Daoy (cell line): ENCODE measurements around the gene EPHA1. TPM values are rescaled to one million over a fixed set of nuclear protein-coding genes. Genes with fewer than 3 reads are reported as not detected.

Experiments used
- DNase-seq: peaks from one replicate; pipeline ENCODE4 v3.0.0-alpha.2; 2015; ENCODE audit warnings: low read depth
- total RNA-seq: library from RNA; depleted of rRNA; stranded (reverse); fragments of >200 nt; shearing (Covaris generic); gene quantifications from 2 replicates; pipeline ENCODE4 v1.2.3, GENCODE V29; 2014; rRNA removed

EPHA1 gene
- total RNA-seq = 0.09 TPM in 1 of 2 replicates, not detected in the other

DNA sequence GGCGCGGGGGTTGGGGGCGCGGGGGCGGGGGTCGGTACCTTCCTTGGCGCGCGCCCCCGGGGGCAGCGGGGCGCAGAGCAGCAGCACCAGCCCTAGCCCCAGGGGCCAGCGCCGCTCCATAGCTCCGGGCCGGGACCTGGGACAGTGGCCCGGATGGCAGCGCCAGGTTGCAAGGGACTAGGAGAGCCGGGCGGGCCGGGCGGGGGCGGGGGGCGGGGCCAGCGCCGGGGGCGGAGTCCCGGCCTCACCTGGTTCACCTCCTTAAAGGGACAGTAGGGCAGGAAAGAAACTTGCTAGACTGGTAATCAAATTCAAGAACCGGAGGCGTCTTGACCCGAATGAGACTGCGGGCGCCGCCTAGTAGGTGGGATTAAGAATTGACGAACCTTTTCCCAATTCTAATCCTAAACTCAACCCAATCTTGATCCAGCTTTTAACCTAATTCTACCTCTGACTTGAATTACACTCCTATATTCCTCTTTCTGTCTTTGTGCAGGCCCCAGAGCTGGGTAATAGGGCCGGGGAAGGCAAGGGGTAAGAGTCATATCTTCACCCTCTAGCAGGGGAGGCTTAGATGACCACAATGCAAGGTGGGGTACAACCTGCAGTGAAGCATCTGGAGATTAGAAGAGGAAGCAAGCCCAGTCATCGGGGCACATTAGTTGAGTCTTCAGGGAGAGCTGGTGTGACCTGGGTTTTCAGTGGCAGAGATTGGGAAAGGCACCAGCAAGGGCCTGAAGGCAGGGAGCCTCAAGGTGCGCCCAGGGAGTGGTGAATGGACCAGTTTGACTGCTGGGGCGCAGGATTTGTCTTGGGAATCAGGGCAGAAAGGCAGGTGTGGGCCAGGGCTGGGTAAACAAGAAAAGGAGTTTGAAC, at the start of gene EPHA1:
TSS of gene EPHA1 (minus strand) at position 171 of the 876 bp plus-strand sequence. CDS start at position 120, 51 bp downstream.
- no peak for DNase-seq

DNA sequence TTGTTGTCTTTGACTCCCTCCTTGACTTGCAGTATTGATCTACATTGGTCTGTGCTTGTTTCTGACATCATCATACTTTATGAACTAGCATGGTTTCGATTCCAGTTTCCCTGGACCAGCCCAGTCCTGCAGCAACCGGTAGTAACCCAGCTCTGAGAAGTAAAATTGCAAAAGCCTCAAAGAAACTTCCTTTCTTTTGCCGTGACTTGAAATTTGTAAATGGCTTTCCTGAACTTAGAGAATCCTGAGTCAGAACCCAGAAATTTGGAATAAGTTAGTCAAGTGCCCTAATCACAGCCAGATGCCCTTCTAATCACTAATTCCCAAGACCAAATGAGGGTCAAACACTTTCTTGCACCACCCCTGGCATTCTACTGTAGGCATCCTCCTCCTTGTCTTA, 49.6 kb upstream of the EPHA1 start:
- no peak for DNase-seq

DNA sequence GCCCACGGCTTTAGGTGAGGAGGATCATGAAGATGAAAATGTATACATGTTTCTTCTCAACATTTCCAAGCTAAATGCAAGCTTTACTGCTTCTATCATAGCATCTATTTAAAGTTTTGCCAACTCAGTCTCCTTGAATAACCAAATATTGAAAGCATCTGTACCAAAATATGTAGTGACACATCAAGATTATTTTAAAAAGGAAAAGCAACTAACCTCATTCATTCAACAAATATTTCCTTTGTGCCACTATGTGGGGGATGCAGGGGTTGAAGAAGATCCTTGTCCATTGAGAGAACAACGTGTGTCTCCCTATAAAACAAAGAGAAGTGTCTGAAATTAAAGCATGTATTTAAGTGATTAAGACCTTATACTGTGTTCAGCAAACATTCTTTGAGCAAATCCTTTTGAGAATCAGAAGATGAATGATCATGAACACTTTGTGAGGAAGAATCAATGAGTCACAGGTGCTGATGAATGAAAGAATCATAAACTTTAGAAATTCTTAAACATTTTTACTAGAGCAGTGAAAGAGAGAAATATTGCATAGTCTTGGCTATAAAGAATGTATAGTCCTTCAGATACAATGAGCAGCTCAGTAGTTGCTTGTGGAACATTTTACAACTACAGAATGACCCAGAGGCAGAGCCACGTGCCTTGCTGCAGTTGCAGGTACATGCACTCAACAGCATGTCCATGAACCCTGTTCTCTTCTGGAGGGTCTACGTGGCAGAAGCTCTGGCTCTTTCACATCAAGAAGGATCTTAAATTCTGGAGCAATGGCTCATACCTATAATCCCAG, 48.5 kb upstream of the EPHA1 start:
- DNase-seq = no peak

DNA sequence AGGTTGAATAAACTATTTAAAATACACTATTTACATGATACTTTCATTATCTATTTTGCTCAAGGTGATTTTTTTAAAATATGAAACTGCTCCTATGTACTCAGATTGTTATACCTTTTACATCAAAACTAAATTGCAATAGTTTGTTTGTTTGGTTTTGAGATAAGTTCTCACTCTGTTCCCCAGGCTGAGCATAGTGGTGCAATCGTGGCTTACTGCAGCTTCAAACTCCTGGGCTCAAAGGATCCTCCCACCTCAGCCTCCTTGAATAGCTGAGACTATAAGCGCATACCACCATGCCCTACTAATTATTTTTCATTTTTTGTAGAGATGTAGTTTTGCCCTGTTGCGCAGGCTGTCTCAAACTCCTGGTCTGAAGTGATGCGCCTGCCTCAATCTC, 47.3 kb upstream of the EPHA1 start:
- no peak for DNase-seq

DNA sequence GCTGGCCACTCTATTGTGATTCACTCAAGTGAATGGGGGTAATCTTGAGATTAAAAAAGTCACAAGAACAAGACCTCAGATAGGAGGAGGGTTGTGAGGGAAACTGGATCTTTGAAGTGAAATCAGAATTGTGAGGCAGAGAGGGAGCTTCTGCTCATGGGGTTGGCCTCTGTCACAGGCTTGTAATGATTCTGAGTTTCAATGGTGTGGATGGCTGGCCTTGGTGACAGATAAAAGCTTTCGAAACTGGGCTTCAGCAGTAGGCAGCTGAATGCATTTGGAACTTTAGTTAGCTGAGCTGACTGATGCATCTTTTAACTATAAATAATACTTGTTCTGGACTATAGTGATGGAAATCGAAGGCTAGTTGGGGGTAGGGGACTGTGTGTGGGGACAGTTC, 46.8 kb upstream of the EPHA1 start:
- DNase-seq = no peak

DNA sequence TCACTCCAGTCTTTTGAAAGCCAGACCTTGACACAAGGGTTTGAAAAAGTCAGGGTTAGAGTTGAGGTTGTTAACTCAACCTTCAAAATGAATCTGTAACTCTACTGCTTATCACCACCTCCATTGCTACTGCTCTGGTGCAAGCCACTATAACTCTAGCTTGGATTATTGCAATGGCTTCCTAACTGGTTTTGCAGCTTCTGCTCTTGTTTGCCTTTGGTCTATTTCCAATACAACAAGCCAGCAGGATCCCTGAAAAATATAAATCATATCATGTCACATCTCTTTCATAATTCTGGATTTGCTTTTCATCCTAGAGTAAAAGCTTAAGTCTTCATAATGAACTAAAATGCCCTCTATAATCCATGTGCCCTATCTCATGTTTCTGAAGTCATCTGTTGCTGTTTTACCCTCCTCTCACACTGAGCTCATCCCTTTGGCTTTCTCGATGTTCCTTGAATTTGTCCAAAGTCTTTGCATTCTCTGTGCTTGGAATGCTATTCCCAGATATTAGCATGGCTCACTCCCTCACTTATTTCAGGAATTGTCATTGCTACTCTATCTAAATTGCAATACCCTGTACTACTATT, 45.5 kb upstream of the EPHA1 start:
- DNase-seq = no peak

DNA sequence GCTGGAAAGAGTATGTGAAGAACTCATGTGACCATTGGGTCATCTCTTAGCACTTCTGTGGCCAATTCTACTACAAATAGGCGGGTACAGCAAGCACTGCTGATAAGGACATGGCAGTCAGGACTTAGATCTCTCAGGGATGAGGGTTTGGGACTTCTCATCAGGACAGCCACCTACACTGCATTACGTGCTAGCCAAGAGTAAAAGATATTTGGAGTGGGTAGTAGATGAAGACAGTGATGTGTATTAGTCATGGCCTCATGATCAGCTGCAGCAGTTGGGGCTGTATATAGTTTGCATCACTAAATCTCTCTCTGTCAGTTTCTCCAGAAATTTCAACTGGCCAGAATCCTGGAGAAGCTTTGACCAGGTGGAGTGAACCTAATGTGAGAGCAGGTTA, 43.8 kb upstream of the EPHA1 start:
- no peak for DNase-seq

DNA sequence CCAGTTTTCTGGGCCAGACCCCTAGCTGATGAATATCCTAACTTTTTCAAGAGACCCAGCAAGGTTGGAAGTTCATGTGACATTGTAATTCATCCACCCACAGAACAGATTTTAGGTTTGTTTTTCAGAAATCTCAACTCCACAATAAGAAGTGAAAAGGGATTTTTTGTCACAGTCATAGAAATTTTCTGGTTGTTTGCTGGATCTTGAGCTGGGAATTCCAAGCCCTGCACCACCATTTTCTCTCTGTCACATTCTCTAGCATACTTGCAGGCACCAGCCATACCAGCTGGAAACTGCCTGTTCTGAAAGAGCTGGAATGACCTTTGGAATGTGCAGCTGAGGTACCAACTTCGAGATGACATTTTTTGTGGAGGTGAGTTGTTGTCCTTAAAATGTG, 43.1 kb upstream of the EPHA1 start:
- DNase-seq = no peak

DNA sequence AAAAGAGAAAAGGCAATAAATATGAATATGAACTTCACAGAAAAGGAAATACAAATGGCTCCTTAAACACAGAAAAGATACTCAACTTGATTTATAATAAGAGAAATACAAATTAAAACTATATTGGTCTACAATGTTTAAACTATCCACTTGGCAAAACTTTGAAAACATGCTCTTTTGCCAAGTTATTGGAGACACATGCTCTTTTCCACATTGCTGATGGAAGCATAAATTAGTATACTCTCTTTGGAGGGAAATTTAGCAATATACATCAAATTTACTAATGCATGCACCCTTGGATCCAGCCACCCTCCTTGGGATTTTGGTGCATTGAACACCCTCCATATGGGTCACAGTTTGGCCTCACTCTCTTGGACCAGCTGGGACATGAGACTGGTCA, 42.5 kb upstream of the EPHA1 start:
- DNase-seq = no peak

DNA sequence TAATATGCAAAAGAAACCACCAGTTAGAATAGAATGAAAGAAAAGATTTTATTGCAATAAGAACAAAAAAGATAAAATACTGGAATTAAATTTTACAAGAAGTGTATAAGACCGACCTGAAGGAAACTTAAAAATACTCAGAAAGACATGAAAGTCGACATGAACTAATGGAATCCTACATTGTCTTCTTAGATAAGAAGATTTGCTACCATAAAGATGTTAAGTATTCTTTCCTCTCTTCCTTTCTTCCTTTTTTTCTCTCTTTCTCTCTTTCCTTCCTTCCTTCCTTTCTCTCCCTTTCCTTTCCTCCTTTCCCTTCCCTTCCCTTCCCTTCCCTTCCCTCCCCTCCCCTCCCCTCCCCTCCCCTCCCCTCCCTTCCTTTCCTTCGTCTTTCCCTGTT, 41.1 kb upstream of the EPHA1 start:
- DNase-seq = no peak

DNA sequence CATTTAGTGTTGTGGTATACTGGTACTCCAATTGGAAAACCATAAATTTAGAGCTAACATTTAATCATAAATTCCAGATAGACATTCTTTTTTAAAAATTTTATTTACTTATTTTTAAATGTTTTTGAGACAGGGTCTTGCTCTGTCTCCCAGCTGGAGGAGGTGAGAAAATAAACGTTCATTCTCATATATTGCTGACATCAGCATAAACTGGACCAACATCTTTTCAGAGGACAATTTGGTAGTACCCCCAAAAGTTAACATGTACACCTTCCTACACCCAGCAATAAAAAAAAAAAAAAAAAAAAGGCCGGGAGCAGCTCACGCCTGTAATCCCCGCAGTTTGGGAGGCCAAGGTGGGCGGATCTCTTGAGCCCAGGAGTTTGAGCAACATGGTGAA, 39.8 kb upstream of the EPHA1 start:
- DNase-seq = no peak

DNA sequence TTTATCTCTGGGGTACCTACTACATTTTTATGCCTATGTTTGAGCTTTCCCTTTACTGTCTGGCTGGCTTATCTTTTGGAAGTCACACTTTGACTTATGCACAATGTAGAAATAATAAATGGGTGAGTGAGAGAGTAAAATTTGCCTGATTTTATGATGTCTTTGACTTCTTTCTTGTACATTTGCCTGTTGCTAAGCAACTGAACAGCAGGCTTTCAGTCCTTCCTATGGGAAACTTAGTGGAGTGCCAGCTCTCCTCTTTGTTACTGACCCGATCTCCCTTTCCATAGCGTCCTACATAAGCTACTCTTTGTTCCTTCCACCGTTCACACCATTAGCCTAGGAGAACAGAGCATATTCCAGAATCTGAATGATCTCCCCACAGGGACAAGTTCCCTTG, 38.8 kb upstream of the EPHA1 start:
- no peak for DNase-seq

DNA sequence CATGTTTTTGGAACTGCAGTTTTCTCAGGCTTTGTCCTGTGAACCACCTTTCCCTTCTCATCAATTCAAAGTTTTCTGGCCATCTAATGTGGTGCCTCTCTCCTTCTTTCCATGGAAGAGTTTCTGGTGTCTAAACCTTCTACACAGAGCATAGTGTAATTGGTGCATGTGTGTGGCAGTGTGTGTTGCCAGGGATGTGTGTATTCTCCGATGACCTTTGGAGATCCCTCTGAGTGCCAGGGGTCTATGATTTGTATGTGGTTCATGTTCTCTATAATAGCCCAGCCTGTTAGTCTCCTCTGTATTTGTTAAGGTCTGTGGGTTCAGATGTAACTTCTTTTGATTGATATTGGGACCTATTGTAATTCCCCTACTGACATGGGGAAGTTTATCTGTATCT, 36.1 kb upstream of the EPHA1 start:
- no peak for DNase-seq

DNA sequence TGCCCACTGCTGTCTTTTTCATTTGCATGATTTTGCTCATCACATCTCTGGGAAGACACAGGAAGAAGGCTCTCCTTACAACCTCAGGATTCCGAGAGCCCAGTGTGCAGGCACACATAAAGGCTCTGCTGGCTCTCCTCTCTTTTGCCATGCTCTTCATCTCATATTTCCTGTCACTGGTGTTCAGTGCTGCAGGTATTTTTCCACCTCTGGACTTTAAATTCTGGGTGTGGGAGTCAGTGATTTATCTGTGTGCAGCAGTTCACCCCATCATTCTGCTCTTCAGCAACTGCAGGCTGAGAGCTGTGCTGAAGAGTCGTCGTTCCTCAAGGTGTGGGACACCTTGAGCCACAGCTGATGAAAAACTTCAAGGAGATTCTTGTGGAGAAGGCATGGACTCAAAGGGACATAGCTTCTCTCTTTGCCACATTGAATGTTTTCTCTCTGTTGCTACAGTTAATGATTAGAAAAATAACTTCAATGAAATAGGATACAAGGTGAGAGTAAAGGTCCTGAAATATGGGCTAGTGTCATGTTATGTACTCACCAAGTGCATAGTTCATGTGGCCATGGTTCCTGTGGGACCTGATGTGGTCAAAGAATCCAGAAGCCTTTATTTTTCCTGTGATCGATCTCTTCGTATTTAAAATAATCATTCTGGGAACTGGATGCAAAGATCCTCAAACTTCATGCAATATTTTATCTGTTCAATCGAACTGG, 35.6 kb upstream of the EPHA1 start:
- DNase-seq = no peak

DNA sequence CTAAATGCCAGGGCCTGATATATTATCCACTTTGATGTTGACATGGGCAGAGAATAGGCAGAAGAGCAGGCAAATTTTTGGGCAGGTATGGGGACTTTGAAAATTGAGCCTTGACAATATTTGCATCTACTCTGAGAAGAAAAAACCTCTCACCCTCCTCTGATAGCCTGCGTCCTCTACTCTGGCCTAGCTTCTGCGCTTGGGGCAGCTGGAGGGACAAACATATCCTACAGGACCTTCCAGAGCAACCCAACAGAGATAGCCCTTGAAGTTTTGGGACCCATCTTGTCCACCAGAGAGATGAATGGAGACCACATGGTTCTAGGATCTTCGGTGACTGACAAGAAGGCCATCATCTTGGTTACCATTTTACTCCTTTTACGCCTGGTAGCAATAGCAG, 34.5 kb upstream of the EPHA1 start, which contains the start of gene TAS2R60:
TSS of gene TAS2R60 (plus strand) at position 301 of the 400 bp plus-strand sequence. CDS start at position 301, 0 bp downstream.
- DNase-seq = no peak

DNA sequence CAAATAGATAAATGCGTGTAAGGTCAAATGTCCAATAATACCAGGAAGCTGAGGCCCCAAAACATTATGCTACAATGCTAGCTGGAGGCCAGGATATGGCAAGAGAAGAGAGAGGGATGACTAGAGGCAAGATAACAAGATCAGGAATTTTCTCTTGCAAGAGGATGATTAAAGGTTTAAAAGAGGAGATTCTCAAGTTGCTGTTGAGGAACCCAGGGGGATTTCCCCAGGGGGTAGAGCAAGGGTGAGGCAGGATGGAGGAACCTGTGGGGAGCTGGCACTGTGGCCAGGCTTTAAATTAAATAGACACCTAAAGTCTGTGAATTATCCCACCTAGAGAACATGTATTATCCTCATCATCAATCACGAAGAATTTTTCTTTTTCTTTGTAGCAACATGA, 31.2 kb upstream of the EPHA1 start:
- no peak for DNase-seq

DNA sequence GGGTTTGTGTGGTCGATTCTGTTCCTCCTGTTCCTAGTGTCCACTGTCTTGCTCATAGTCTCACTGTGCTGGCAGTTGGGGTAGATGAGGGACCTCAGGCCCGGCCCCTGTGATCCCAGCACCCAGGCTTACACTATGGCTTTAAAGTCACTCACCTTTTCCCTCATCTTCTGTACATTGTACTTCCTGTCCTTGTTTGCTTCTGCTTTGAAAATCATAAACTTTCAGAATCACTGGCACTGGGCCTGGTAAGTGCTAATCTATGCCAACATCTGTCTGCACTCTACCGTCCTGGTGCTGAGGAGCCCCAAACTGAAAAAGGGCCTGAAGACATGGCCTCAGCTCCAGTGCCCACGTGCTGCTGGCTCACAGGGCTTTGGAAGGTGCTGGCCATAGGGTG, 28.9 kb upstream of the EPHA1 start:
- DNase-seq = no peak

DNA sequence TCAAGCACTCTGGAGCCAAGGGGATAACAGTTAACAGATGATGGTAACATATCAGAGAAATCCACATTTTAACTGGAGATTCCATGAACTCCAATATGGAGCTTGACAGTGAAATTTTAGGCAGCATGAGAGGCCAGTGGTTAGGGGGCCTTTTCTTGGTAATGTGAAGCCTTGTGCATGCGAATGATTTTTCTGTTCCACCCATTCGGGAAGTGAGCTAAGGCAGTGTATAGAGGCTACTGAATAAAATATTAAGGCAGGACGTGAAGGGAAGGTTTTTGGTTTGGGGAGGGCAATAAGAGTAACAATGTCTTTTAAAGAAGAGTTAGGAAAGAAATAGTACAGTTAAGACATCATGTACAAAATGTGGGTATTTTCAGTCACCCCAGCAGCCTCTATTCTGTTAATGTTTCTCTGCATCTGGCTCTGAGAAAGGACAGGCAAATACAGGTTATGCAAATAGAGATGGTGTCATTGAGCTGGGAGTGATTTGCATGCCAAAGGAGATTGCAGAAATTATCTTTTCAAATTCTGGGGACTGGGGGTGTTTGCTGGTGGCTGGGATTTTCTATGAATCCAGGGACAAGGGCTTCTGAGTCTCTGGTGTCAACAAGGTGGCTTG, 27.8 kb upstream of the EPHA1 start:
- no peak for DNase-seq

DNA sequence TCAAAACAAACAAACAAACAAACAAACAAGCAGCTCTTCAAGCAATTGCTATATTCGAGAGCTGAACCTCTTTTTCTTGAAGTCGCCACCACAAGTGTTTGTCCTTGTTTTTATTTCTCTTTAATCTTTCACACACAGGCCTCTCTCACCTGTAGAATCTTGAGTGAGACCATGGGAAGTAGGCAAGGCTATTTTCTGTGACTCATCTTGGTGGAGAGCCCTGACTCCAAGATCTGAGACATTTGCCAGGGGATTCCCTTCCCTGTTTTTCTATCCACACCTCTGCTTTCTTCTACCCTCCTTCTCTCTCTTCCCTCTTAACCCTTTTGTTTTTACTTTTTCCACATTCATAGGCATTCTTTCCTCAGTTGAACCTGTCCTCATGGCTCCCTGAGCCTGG, 26.6 kb upstream of the EPHA1 start:
- peak; percentile 37 for DNase-seq

DNA sequence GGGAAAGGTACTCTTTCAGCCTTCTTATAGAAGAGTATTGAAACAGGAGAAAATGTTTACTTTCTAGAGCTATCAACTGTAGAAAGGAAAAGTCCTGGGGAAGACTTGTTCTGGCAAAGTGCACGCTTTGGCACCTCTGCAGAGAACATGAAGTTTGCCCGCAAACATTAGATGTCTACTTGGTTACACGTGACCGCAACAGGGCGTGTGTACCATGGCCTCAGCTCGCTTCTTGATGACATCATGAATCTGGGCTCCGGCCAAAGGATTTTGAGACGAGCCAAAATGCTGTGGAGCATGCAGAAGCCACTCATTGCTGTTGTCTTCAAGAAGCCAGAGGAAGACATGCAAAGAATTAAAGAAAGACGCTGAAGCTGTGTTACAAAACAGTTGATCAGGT, 26.0 kb upstream of the EPHA1 start:
- peak; percentile 68 for DNase-seq

DNA sequence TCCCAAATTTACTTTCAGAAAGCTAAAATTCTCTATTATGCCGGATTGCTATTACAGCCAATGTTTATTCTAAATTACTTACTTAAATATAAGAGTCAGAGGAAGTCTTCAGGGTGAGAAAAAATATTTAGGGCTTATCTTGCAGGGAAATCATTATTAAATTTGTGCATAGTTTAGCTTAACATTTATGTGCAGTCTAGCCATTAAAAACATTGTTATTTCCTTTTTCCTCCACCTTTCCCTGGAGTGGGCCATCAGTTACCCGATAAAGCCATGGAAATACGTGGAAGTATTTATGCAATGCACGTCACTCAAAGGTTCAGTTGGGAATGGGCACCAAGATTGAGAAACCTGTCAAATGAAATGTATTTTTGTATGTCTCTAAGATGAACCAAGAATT, 25.1 kb upstream of the EPHA1 start:
- DNase-seq = no peak
